ENCODE results near the gene ZNF541. TPM values are rescaled to one million over a fixed set of nuclear protein-coding genes. Genes with fewer than 3 reads are reported as not detected.

The ZNF541 gene
- total RNA-seq, 1 experiment from 2014 or later: 0.15 TPM

DNA sequence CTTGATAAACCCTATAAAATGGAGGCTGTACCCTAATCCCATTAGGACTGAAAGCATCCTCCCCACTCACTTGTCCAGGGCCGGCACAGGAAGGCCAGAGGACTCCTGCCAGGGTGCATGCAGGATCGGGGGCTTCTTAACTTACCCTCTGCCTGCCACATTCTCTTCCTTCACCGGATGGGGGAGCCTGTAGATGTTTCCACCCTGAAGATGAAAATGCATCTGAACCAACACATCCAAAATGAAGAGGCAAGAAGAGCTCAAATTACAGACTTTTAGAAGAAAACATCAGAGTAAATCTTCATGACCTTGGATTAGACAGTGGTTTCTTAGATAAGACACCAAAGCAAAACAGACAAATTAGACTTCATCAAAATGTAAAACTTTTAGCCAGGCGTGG is 32.2 kb downstream of the ZNF541 start:
- DNase-seq (ENCODE audit: low read depth, low spot score) (no peak), ATAC-seq (no peak; the same call in 1 of the 2 replicates)
- intact Hi-C loops (cut with micrococcal nuclease; ENCODE audit: unreplicated experiment) (no loop called here), in situ Hi-C loops (cut with HindIII; ENCODE audit: low pct_unique_long_range_greater_than_20kb, low sequenced_read_pairs) (no loop called here)
- BruUV-seq (replicated peaks): no TSS peak
- POLR2A ChIA-PET: no interaction called here
- no peaks in the 10 kb centered on the region for H3K36me3 ChIP-seq (ENCODE audit: control insufficient read depth, insufficient read depth, low read length)
- H3K27me3 ChIP-seq (ENCODE audit: control insufficient read depth, insufficient read depth, low read length): no peaks in the 10 kb centered on the region
- no peaks in the 10 kb centered on the region for H3K9me3 ChIP-seq (ENCODE audit: control insufficient read depth, insufficient read depth, low read depth, low read length)
- CTCF ChIA-PET: no interaction called here
- H3K4me1 ChIP-seq (ENCODE audit: control insufficient read depth, insufficient read depth, low read length): no peaks in the 10 kb centered on the region
- TF ChIP-seq REST (IDR thresholded peaks at IDR 0.05; ENCODE audit: insufficient read depth in 1 of 2, low read depth in 2 of 2, low read length in 1 of 2) (no peak), CTCF (IDR thresholded peaks at IDR 0.05) (no peak), POLR2AphosphoS5 (IDR thresholded peaks at IDR 0.05; ENCODE audit: low read depth, low read length) (no peak), SIN3A (IDR thresholded peaks at IDR 0.05; ENCODE audit: borderline replicate concordance, insufficient read depth, low read depth, low read length) (no peak), TCF7L2 (IDR thresholded peaks at IDR 0.05; ENCODE audit: low read depth, low read length) (no peak)
- H3K27ac ChIP-seq (ENCODE audit: low read length): no peak overlapping the region
- H3K4me3 ChIP-seq (ENCODE audit: low read depth in 2 of 2, low read length in 2 of 2): no peak overlapping the region

DNA sequence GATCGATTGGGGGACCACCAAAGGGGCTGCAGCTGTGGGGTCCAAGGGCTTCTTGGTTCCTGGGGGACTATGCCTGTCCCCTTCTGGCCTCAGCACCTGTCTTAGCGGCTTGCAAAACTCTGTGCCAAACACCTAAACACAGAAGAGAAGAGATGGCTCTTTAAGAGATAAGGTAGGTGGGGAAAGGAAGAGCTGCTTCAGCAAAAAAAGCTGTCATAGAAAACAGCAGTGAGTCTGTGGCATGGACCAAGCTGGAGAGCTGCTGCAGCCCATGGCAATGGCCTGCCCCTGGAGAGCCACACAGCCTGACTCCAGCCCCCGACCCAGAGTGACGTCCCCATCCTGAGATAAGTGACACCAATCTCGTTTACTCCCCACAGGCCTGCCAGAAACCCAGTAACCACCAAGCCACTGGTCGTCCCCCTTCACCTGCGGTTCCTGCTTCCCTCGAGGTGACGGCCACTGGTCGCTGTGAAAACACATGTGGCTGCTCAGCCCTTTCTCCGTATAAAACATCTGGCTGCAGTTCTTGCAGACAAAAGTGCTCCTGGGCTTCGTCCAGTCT is 33.1 kb downstream of the ZNF541 start:
- DNase-seq (ENCODE audit: low read depth, low spot score) (no peak), ATAC-seq (no peak)
- no peaks in the 10 kb centered on the region for H3K4me1 ChIP-seq (ENCODE audit: control insufficient read depth, insufficient read depth, low read length)
- no TSS peak for BruUV-seq (replicated peaks)
- TF ChIP-seq CTCF (IDR thresholded peaks at IDR 0.05) (no peak), SIN3A (IDR thresholded peaks at IDR 0.05; ENCODE audit: borderline replicate concordance, insufficient read depth, low read depth, low read length) (no peak), REST (IDR thresholded peaks at IDR 0.05; ENCODE audit: insufficient read depth in 1 of 2, low read depth in 2 of 2, low read length in 1 of 2) (no peak), POLR2AphosphoS5 (IDR thresholded peaks at IDR 0.05; ENCODE audit: low read depth, low read length) (no peak), TCF7L2 (IDR thresholded peaks at IDR 0.05; ENCODE audit: low read depth, low read length) (no peak)
- H3K27me3 ChIP-seq (ENCODE audit: control insufficient read depth, insufficient read depth, low read length): no peaks in the 10 kb centered on the region
- CTCF ChIA-PET: interaction anchor here (0.6 kb wide), 1 partner anchor 24 kb away, joined by 3 read pairs; no protein-coding TSS in a partner anchor
- in situ Hi-C loops (cut with HindIII; ENCODE audit: low pct_unique_long_range_greater_than_20kb, low sequenced_read_pairs) (no loop called here), intact Hi-C loops (cut with micrococcal nuclease; ENCODE audit: unreplicated experiment) (no loop called here)
- no peaks in the 10 kb centered on the region for H3K9me3 ChIP-seq (ENCODE audit: control insufficient read depth, insufficient read depth, low read depth, low read length)
- no peaks in the 10 kb centered on the region for H3K36me3 ChIP-seq (ENCODE audit: control insufficient read depth, insufficient read depth, low read length)
- H3K27ac ChIP-seq (ENCODE audit: low read length): no peak overlapping the region
- H3K4me3 ChIP-seq (ENCODE audit: low read depth in 2 of 2, low read length in 2 of 2): no peak overlapping the region
- POLR2A ChIA-PET: interaction anchor here (0.6 kb wide), 1 partner anchor 61 kb away, joined by 3 read pairs; no protein-coding TSS in a partner anchor

Measured in Panc1 (cell line).